H7 (cell line): ENCODE measurements around the gene CD79A. TPM values are rescaled to one million over a fixed set of nuclear protein-coding genes. Genes with fewer than 3 reads are reported as not detected.
"Not testable (repeated sequence)": the region's sequence is repeated elsewhere in the genome, so short reads cannot be mapped to it uniquely, and the experiment has no call there.

Source experiments
- DNase-seq: peaks from one replicate; pipeline ENCODE4 v3.0.0; 2012
- H3K27me3 ChIP-seq: 2 replicates; pipeline ENCODE4 v1.6.0; 2011; ENCODE audit warnings: mild to moderate bottlenecking, low read length; ENCODE audit not compliant: control insufficient read depth, insufficient read depth
- H3K36me3 ChIP-seq: replicated peaks from 2 replicates; pipeline ENCODE4 v1.5.1; 2011; ENCODE audit warnings: low read length; ENCODE audit not compliant: control insufficient read depth, insufficient read depth
- H3K4me3 ChIP-seq: 2 replicates; pipeline ENCODE4 v1.5.1; 2011; ENCODE audit warnings: low read depth, mild to moderate bottlenecking, control low read depth, low read length, moderate library complexity; ENCODE audit not compliant: insufficient read depth
- total RNA-seq: library from RNA; depleted of rRNA; stranded (reverse); fragments of >200 nt; shearing (Covaris generic); gene quantifications from 2 replicates; pipeline ENCODE4 v1.2.3, GENCODE V29; 2014

Gene CD79A
- total RNA-seq, 1 experiment from 2014 or later, result not detected

GRCh38 chr19:41911889-41912731 is 35.0 kb downstream of the CD79A start:
- Histone ChIP-seq H3K36me3 (no peaks in the 10 kb centered on the region), H3K27me3 (peaks cover 79% of the 10 kb centered on the region), H3K4me3 (peak overlapping the region; percentile 43; the same call in 1 of the 2 replicates)
- DNase-seq, result peak; percentile 76

DNA sequence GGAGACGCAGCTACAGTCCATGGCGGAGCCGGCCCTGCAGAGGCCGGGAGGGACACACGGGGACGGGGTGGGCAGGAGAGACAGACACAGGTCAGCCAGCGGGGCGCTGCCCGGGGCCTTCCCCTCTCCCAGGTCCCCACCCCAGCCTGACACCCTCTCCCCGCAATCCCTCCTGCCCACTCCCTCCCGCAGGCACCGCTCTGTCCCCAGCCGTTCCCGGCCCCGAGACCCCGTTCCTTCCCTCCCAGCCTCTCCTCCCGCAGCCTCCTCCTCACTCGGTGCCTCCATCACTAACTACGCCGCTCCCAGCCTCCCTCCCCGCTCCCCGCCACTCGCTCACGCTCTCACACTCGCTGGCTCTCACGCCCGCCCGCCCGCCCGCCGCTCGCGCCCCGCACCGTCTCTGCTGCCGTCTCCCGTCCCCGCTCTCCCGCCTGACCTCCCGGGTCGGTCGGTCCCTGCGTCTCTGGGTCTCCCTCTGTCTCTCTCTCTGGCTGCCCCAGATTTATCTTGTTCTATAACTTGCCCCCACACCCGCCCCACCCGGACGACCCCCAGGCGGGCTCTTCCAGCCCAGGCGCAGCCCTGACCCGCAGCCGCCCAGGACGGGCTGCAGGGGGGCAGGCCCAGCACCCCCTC is 35.9 kb downstream of the CD79A start:
- DNase-seq, result peak; percentile 88
- peaks cover 86% of the 10 kb centered on the region for H3K27me3 ChIP-seq

GRCh38 chr19:41913538-41914423 is 36.7 kb downstream of the CD79A start:
- peaks cover 88% of the 10 kb centered on the region for H3K27me3 ChIP-seq
- peak overlapping the region; percentile 43; the same call in 1 of the 2 replicates for H3K4me3 ChIP-seq

More for the DNA sequence above, 35.9 kb downstream of the CD79A start:
- Histone ChIP-seq H3K4me3 (peak overlapping the region; percentile 43), H3K36me3 (no peaks in the 10 kb centered on the region)

GRCh38 chr19:41914424-41914834 is 37.4 kb downstream of the CD79A start:
- H3K4me3 ChIP-seq, H3K36me3 ChIP-seq, DNase-seq: not testable (repeated sequence)
- H3K27me3 ChIP-seq, result peaks cover 87% of the 10 kb centered on the region

More at GRCh38 chr19:41913538-41914423, 36.7 kb downstream of the CD79A start:
- DNase-seq, result peak; percentile 90
- H3K36me3 ChIP-seq, result no peaks in the 10 kb centered on the region

- peak overlapping the region; percentile 25; the same call in 1 of the 2 replicates for H3K4me3 ChIP-seq
- peak; percentile 77 for DNase-seq
- H3K27me3 ChIP-seq, result peaks cover 87% of the 10 kb centered on the region
- no peaks in the 10 kb centered on the region for H3K36me3 ChIP-seq
Measured at GRCh38 chr19:41915021-41915775, 38.1 kb downstream of the CD79A start.

GRCh38 chr19:41915776-41916414 is 38.8 kb downstream of the CD79A start:
- H3K4me3 ChIP-seq, result no peak overlapping the region
- no peaks in the 10 kb centered on the region for H3K36me3 ChIP-seq
- peak; percentile 72 for DNase-seq
- H3K27me3 ChIP-seq, result peaks cover 87% of the 10 kb centered on the region

GRCh38 chr19:41917676-41918075 is 40.6 kb downstream of the CD79A start:
- H3K4me3 ChIP-seq, result no peak overlapping the region
- H3K27me3 ChIP-seq, result peaks cover 87% of the 10 kb centered on the region
- H3K36me3 ChIP-seq, result no peaks in the 10 kb centered on the region
- DNase-seq, result no peak

- no peaks in the 10 kb centered on the region for H3K36me3 ChIP-seq
- peaks cover 87% of the 10 kb centered on the region for H3K27me3 ChIP-seq
- no peak overlapping the region for H3K4me3 ChIP-seq
- no peak for DNase-seq
Measured at GRCh38 chr19:41918095-41918494, 41.0 kb downstream of the CD79A start.

DNA sequence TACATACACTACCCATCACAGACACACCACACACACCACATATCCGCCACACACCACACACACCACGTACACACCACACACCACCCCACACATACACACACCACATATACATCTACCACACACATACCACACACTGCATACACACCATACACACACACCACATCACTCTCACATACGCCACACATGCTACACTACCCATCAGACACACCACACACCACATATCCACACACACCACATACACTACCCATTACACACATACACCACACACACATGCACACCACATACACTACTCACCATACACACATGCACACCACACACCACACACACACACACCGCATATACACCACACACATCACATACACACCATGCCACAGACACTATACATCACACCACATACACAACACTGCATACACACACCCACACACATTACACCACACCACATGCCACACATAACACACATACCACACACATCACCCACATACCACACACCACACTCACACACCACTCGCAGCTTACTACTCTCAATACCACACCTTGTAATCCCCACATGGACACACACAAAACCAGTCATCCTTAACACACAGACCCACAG is 41.7 kb downstream of the CD79A start:
- DNase-seq, result no peak
- Histone ChIP-seq H3K36me3 (no peaks in the 10 kb centered on the region), H3K4me3 (no peak overlapping the region), H3K27me3 (peaks cover 84% of the 10 kb centered on the region)

GRCh38 chr19:41919948-41920712 is 43.1 kb downstream of the CD79A start:
- DNase-seq, result no peak
- no peaks in the 10 kb centered on the region for H3K36me3 ChIP-seq
- H3K4me3 ChIP-seq, result no peak overlapping the region
- peaks cover 85% of the 10 kb centered on the region for H3K27me3 ChIP-seq

- Histone ChIP-seq H3K27me3 (peaks cover 85% of the 10 kb centered on the region), H3K4me3 (no peak overlapping the region), H3K36me3 (no peaks in the 10 kb centered on the region)
- DNase-seq, result peak; percentile 77
Measured at GRCh38 chr19:41920882-41921576, 44.0 kb downstream of the CD79A start.
